T-cell (primary cell): ENCODE data around the gene MPPE1. TPM values are rescaled to one million over a fixed set of nuclear protein-coding genes. Genes with fewer than 3 reads are reported as not detected.
"Not testable (repeated sequence)": the region's sequence is repeated elsewhere in the genome, so short reads cannot be mapped to it uniquely, and the experiment has no call there.

Experiments used
- ATAC-seq, 4 experiments: fragments of 200-7000 bp in 3 of 4; fragments of 150-1000 bp in 1 of 4; cut with Tn5 transposase; replicated peaks in 1 of 4; 1 replicate in 3 of 4; 2 replicates in 1 of 4; pipeline ENCODE4 v1.10.0; 2021; ENCODE audit warnings: moderate library complexity in 3 of 4, mild to moderate bottlenecking in 2 of 4, moderate number of reproducible peaks in 1 of 4
- CTCF ChIA-PET, 2 donors: fragments of 300-600 bp; sonication (Branson Sonifier 250); formaldehyde crosslinking; loops; one replicate each; lab custom pipeline; 2022; ENCODE audit warnings: antibody characterized with exemption in 2 of 2; lab: Charles Lee
- POLR2A ChIA-PET, 2 donors: fragments of 300-600 bp; sonication (Branson Sonifier 250); formaldehyde crosslinking; loops; one replicate each; lab custom pipeline; 2022; ENCODE audit warnings: antibody characterized with exemption in 2 of 2; lab: Charles Lee
- DNase-seq, 35 experiments: peaks; one replicate each; pipeline versions ENCODE4 v3.0.0 to v3.0.0-alpha.2; 2013 to 2023
- H3K27ac ChIP-seq: one replicate; pipeline ENCODE4 v1.5.1; 2013; ENCODE audit warnings: low read length
- H3K27me3 ChIP-seq, 2 experiments: replicated peaks in 1 of 2; 1 replicate in 1 of 2; 2 replicates in 1 of 2; pipeline versions ENCODE4 v1.6.1 to v1.7.0; 2013; ENCODE audit warnings: low read length in 1 of 2, mixed read lengths in 1 of 2; ENCODE audit not compliant: control insufficient read depth in 2 of 2, insufficient read depth in 2 of 2; ENCODE audit errors: extremely low read depth in 1 of 2
- H3K36me3 ChIP-seq, 2 donors: 1 replicate in 1 of 2; 2 replicates in 1 of 2; pipeline versions ENCODE4 v1.6.1 to v1.7.0; 2013; ENCODE audit warnings: low read length in 1 of 2; ENCODE audit not compliant: control insufficient read depth in 2 of 2, insufficient read depth in 1 of 2; ENCODE audit errors: extremely low read depth in 1 of 2
- H3K4me1 ChIP-seq, 2 experiments: 1 replicate in 1 of 2; 2 replicates in 1 of 2; pipeline versions ENCODE4 v1.6.1 to v1.7.0; 2013; ENCODE audit warnings: low read length in 2 of 2, mixed read lengths in 1 of 2; ENCODE audit not compliant: insufficient read depth in 2 of 2, control insufficient read depth in 1 of 2; ENCODE audit errors: extremely low read depth in 1 of 2
- H3K4me3 ChIP-seq, 2 donors: 1 replicate in 1 of 2; 2 replicates in 1 of 2; pipeline versions ENCODE4 v1.5.1 to v1.7.0; 2013; ENCODE audit warnings: mild to moderate bottlenecking in 2 of 2, low read length in 1 of 2, moderate library complexity in 1 of 2; ENCODE audit not compliant: control insufficient read depth in 1 of 2; ENCODE audit errors: extremely low read depth in 1 of 2
- H3K9me3 ChIP-seq: 2 replicates; pipeline ENCODE4 v1.7.0; 2013
- H3K27ac Mint-ChIP-seq, 2 donors: one replicate each; pipeline ENCODE4 v1.8.0; 2020 to 2021; ENCODE audit warnings: mild to moderate bottlenecking in 2 of 2, mixed read lengths in 2 of 2
- H3K27me3 Mint-ChIP-seq, 2 donors: one replicate each; pipeline ENCODE4 v1.8.0; 2021 to 2022; ENCODE audit warnings: mixed read lengths in 2 of 2
- H3K36me3 Mint-ChIP-seq: one replicate; pipeline ENCODE4 v1.8.0; 2021; ENCODE audit warnings: mixed read lengths
- H3K4me1 Mint-ChIP-seq, 3 donors: one replicate each; pipeline ENCODE4 v1.8.0; 2020 to 2022; ENCODE audit warnings: mixed read lengths in 3 of 3, mild to moderate bottlenecking in 1 of 3
- H3K4me3 Mint-ChIP-seq, 3 donors: one replicate each; pipeline ENCODE4 v1.8.0; 2020 to 2022; ENCODE audit warnings: mild to moderate bottlenecking in 3 of 3, mixed read lengths in 3 of 3, moderate library complexity in 3 of 3
- H3K9me3 Mint-ChIP-seq, 3 donors: one replicate each; pipeline ENCODE4 v1.8.0; 2020 to 2022; ENCODE audit warnings: mixed read lengths in 3 of 3
- WGBS: methylation state at CpG from one replicate; pipeline ENCODE4 v1.1.5; 2013; ENCODE audit warnings: missing lambda C conversion rate; ENCODE audit not compliant: insufficient coverage; 5-methylcytosine and 5-hydroxymethylcytosine counted together
- total RNA-seq, 35 experiments: library from RNA in 6 of 35; stranded (reverse) in 6 of 35; fragments of 120-200 nt in 1 of 35; gene quantifications; one replicate each; pipeline versions ENCODE4 v1.2.1 to v1.2.4 and lab custom pipeline; 2013 to 2026

MPPE1 gene
- total RNA-seq, 5 donors from 2014 or later (not counting 1 experiment from before 2014, with no cell fraction given) = 56.0 to 90.4 (median 77.2) TPM

- 93% methylated on average over 3 of the region's 7 CpGs for WGBS
- H3K36me3 Mint-ChIP-seq = peaks cover 24% of the 10 kb centered on the region
- no peaks in the 10 kb centered on the region for H3K9me3 ChIP-seq
Measured at GRCh38 chr18:11902522-11903292, 5.4 kb downstream of the MPPE1 start.

DNA sequence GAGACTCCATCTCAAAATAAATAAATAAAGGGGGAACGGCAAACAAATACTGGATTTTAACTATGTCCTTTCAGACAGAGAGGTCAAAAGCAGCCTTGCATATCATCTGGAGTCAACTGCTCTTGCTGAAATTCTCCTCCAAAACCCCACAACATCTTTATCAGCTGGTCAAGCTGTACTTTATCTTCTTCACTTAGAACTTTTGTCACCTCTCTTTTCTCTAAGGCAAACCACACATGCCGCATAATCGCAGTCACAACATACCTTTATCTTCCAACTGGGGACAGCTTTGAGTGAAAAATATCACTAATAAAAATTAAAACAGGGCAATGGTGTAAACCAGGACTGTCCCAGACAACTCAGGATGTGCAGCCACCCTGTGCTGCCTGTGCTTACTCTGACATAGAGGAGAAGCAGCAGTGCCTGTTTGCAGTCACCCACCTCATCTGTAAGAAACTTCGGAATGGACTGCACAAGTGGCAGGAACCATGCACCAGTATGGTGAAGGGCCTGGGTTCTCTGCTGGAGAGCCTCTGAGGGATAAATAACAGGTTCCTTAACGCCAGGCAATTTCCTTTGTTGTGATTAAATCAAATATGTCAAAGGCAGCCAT lies 6.2 kb downstream of the MPPE1 start:
- no peaks in the 10 kb centered on the region for H3K27me3 Mint-ChIP-seq
- no peak overlapping the region for H3K4me3 Mint-ChIP-seq
- Histone ChIP-seq H3K27me3 (no peaks in the 10 kb centered on the region), H3K27ac (no peak overlapping the region), H3K9me3 (no peaks in the 10 kb centered on the region), H3K4me3 (no peak overlapping the region), H3K36me3 (peaks cover 3 to 43% of the 10 kb centered on the region in 2 donors), H3K4me1 (peaks cover 0 to 11% of the 10 kb centered on the region in 2 experiments)
- H3K36me3 Mint-ChIP-seq = peaks cover 31% of the 10 kb centered on the region
- POLR2A ChIA-PET = no interaction called here
- ATAC-seq (no peak), DNase-seq (no peak)
- no peak overlapping the region for H3K27ac Mint-ChIP-seq
- peaks cover 6 to 18% (median 12%) of the 10 kb centered on the region in 3 donors for H3K4me1 Mint-ChIP-seq
- H3K9me3 Mint-ChIP-seq = no peaks in the 10 kb centered on the region
- CTCF ChIA-PET = no interaction called here
- 80% methylated on average over 1 of the region's 5 CpGs for WGBS

More at GRCh38 chr18:11902522-11903292, 5.4 kb downstream of the MPPE1 start:
- Histone ChIP-seq H3K4me1 (peaks cover 1 to 18% of the 10 kb centered on the region in 2 experiments), H3K36me3 (peaks cover 3 to 43% of the 10 kb centered on the region in 2 donors), H3K27me3 (no peaks in the 10 kb centered on the region), H3K27ac (no peak overlapping the region), H3K4me3 (no peak overlapping the region)
- Mint-ChIP-seq H3K27me3 (no peaks in the 10 kb centered on the region), H3K27ac (no peak overlapping the region), H3K4me1 (peaks cover 8 to 23% (median 20%) of the 10 kb centered on the region in 3 donors), H3K4me3 (no peak overlapping the region), H3K9me3 (no peaks in the 10 kb centered on the region)
- ChIA-PET POLR2A (no interaction called here), CTCF (no interaction called here)
- DNase-seq (no peak), ATAC-seq (no peak)

- CTCF ChIA-PET = no interaction called here
- Histone ChIP-seq H3K36me3 (peaks cover 0 to 43% of the 10 kb centered on the region in 2 donors), H3K27ac (no peak overlapping the region), H3K4me3 (no peak overlapping the region), H3K27me3 (no peaks in the 10 kb centered on the region), H3K9me3 (no peaks in the 10 kb centered on the region), H3K4me1 (no peaks in the 10 kb centered on the region)
- DNase-seq = no peak
- H3K36me3 Mint-ChIP-seq = peaks cover 43% of the 10 kb centered on the region
- H3K4me3 Mint-ChIP-seq = no peak overlapping the region
- no peak for ATAC-seq
- H3K9me3 Mint-ChIP-seq = no peaks in the 10 kb centered on the region
- H3K27ac Mint-ChIP-seq = no peak overlapping the region
- no peaks in the 10 kb centered on the region for H3K27me3 Mint-ChIP-seq
- POLR2A ChIA-PET = interaction anchor here in 1 of 2 donors (1.5 kb wide), 1 partner anchor 11 kb away, joined by 6 read pairs; no protein-coding TSS in a partner anchor
- H3K4me1 Mint-ChIP-seq = peaks cover 3 to 5% (median 4%) of the 10 kb centered on the region in 3 donors
- WGBS = no CpG with 5 or more reads among the region's 3 CpGs
Measured at GRCh38 chr18:11899063-11899462, 9.1 kb downstream of the MPPE1 start.

GRCh38 chr18:11897781-11898180 lies 10.3 kb downstream of the MPPE1 start:
- peaks cover 0 to 7% (median 5%) of the 10 kb centered on the region in 3 donors for H3K4me1 Mint-ChIP-seq
- POLR2A ChIA-PET = no interaction called here
- Histone ChIP-seq H3K27me3 (no peaks in the 10 kb centered on the region), H3K4me1 (no peaks in the 10 kb centered on the region), H3K36me3 (peaks cover 0 to 42% of the 10 kb centered on the region in 2 donors), H3K27ac (no peak overlapping the region), H3K4me3 (no peak overlapping the region), H3K9me3 (no peaks in the 10 kb centered on the region)
- H3K4me3 Mint-ChIP-seq = no peak overlapping the region
- 100% methylated on average over 1 of the region's 1 CpG for WGBS
- H3K27ac Mint-ChIP-seq = no peak overlapping the region
- CTCF ChIA-PET = no interaction called here
- ATAC-seq = no peak
- peaks cover 51% of the 10 kb centered on the region for H3K36me3 Mint-ChIP-seq
- DNase-seq = no peak
- H3K27me3 Mint-ChIP-seq = no peaks in the 10 kb centered on the region
- no peaks in the 10 kb centered on the region for H3K9me3 Mint-ChIP-seq

DNA sequence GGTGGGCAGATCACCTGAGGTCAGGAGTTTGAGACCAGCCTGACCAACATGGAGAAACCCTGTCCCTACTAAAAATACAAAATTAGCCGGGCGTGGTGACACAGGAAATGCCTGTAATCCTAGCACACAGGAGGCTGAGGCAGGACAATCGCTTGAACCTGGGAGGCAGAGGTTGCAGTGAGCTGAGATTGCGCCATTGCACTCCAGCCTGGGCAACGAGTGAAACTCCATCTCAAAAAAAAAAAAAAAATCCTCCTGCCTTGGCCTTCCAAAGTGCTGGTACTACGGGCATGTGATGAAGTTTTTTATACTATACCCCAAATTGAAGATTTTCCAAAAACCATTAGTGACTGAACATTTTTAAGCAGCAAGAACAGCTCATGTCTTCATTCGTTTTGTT lies 15.7 kb downstream of the MPPE1 start:
- ChIA-PET CTCF (interaction anchor here in 1 of 2 donors (0.7 kb wide), 1 partner anchor 52 kb away, joined by 5 read pairs; no protein-coding TSS in a partner anchor), POLR2A (interaction anchor here in 1 of 2 donors (0.6 kb wide), 1 partner anchor 1940 kb away, joined by 8 read pairs; no protein-coding TSS in a partner anchor)
- peaks cover 7 to 51% of the 10 kb centered on the region in 2 donors for H3K36me3 ChIP-seq
- 95% methylated on average over 3 of the region's 7 CpGs for WGBS
- H3K27ac ChIP-seq, ATAC-seq, H3K4me3 ChIP-seq, H3K27ac Mint-ChIP-seq, H3K27me3 ChIP-seq, H3K4me1 Mint-ChIP-seq, H3K27me3 Mint-ChIP-seq, H3K9me3 ChIP-seq, H3K4me1 ChIP-seq, H3K9me3 Mint-ChIP-seq, H3K4me3 Mint-ChIP-seq, DNase-seq: not testable (repeated sequence)
- peaks cover 46% of the 10 kb centered on the region for H3K36me3 Mint-ChIP-seq

DNA sequence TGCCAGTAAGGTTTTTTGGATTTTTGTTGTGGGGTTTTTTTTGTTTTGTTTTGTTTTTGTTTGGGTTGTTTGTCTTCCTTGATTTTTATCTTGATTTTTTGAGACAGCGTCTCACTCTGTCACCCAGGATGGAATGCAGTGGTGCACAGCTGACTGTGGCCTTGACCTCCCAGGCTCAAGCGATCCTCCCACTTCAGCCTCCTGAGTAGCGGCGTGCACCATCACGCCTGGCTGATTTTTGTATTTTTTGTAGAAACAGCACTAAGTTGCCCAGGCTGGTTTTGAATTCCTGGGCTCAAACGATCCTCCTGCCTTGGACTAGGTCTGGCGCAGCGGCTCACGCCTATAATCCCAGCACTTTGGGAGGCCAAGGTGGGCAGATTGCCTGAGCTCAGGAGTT lies 16.4 kb downstream of the MPPE1 start:
- H3K27me3 ChIP-seq = no peaks in the 10 kb centered on the region
- 100% methylated on average over 4 of the region's 9 CpGs for WGBS

More for the DNA sequence above, 16.4 kb downstream of the MPPE1 start:
- peaks cover 0 to 5% (median 4%) of the 10 kb centered on the region in 3 donors for H3K4me1 Mint-ChIP-seq
- no peak overlapping the region for H3K4me3 Mint-ChIP-seq
- H3K36me3 Mint-ChIP-seq = peaks cover 46% of the 10 kb centered on the region
- ChIA-PET CTCF (no interaction called here), POLR2A (no interaction called here)
- ATAC-seq = no peak
- no peaks in the 10 kb centered on the region for H3K9me3 Mint-ChIP-seq
- DNase-seq = no peak
- no peaks in the 10 kb centered on the region for H3K9me3 ChIP-seq
- H3K4me1 ChIP-seq = no peaks in the 10 kb centered on the region
- no peak overlapping the region for H3K4me3 ChIP-seq
- H3K36me3 ChIP-seq = peaks cover 7 to 58% of the 10 kb centered on the region in 2 donors
- H3K27me3 Mint-ChIP-seq = no peaks in the 10 kb centered on the region
- no peak overlapping the region for H3K27ac ChIP-seq
- no peak overlapping the region for H3K27ac Mint-ChIP-seq
